ENCODE data around the gene EVA1A.

The EVA1A gene

DNA sequence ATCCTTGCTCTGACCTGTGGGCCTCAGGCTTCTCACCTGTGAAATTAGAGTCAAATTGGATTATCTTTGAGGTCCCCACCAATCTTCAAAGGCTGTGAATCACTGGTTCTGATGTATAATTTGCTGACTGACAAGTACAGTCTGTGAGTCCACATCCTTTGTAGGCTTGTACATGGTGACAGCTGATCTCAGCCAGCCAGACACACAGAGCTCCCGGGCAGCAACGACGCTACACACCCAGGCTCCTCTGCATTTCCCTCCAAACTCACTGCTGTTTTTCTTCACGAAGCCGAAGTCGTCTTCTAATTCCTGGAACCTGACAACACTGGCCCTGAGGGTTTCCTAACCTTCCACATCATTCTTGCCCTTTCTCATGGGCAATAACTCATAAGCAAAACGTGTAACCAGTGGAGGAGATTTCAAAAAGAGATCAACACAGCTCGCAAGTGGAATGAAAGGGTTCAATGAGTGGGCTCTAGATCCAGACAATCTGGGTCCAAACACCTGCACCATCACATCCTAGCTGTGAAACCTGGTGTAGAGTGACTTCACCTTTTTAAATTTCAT lies 37.9 kb upstream of the EVA1A start (continued):
- TF ChIP-seq, protein P1, sequence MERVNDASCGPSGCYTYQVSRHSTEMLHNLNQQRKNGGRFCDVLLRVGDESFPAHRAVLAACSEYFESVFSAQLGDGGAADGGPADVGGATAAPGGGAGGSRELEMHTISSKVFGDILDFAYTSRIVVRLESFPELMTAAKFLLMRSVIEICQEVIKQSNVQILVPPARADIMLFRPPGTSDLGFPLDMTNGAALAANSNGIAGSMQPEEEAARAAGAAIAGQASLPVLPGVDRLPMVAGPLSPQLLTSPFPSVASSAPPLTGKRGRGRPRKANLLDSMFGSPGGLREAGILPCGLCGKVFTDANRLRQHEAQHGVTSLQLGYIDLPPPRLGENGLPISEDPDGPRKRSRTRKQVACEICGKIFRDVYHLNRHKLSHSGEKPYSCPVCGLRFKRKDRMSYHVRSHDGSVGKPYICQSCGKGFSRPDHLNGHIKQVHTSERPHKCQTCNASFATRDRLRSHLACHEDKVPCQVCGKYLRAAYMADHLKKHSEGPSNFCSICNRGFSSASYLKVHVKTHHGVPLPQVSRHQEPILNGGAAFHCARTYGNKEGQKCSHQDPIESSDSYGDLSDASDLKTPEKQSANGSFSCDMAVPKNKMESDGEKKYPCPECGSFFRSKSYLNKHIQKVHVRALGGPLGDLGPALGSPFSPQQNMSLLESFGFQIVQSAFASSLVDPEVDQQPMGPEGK (CRISPR knock-in tag; IDR thresholded peaks at IDR 0.05; ENCODE audit: borderline replicate concordance), result no peak

DNA sequence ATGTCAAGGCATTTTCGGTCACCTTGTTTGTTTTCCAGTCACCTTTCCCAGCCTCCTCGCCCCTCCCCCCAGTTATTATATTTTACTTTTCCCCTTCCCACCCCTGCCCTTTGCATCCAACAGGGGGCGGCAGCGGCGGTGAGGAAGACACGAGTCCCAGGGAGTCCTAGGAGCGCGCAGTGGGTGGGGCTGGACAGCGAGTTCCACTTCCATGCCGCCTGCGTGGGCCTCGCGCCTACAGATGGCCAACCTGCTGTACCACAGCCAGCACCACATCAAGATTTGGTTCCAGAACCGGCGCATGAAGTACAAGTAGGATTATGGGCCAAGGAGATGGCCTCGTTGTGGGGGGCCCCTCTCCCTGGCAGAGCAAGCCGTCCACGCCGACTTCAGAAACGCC lies 37.2 kb upstream of the EVA1A start:
- TF ChIP-seq ESRRG (CRISPR knock-in tag; IDR thresholded peaks at IDR 0.05) (no peak), OSR1 (CRISPR knock-in tag; IDR thresholded peaks at IDR 0.05) (no peak), ZFP30 (CRISPR knock-in tag; IDR thresholded peaks at IDR 0.05) (no peak), TOX (CRISPR knock-in tag; IDR thresholded peaks at IDR 0.05; ENCODE audit: borderline replicate concordance) (no peak), ZFP3 (CRISPR knock-in tag; IDR thresholded peaks at IDR 0.05) (no peak), GLIS3 (CRISPR knock-in tag; IDR thresholded peaks at IDR 0.05) (no peak), ZNF70 (CRISPR knock-in tag; IDR thresholded peaks at IDR 0.05) (no peak)
- TF ChIP-seq, protein P2, sequence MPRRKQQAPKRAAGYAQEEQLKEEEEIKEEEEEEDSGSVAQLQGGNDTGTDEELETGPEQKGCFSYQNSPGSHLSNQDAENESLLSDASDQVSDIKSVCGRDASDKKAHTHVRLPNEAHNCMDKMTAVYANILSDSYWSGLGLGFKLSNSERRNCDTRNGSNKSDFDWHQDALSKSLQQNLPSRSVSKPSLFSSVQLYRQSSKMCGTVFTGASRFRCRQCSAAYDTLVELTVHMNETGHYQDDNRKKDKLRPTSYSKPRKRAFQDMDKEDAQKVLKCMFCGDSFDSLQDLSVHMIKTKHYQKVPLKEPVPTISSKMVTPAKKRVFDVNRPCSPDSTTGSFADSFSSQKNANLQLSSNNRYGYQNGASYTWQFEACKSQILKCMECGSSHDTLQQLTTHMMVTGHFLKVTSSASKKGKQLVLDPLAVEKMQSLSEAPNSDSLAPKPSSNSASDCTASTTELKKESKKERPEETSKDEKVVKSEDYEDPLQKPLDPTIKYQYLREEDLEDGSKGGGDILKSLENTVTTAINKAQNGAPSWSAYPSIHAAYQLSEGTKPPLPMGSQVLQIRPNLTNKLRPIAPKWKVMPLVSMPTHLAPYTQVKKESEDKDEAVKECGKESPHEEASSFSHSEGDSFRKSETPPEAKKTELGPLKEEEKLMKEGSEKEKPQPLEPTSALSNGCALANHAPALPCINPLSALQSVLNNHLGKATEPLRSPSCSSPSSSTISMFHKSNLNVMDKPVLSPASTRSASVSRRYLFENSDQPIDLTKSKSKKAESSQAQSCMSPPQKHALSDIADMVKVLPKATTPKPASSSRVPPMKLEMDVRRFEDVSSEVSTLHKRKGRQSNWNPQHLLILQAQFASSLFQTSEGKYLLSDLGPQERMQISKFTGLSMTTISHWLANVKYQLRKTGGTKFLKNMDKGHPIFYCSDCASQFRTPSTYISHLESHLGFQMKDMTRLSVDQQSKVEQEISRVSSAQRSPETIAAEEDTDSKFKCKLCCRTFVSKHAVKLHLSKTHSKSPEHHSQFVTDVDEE (CRISPR knock-in tag; IDR thresholded peaks at IDR 0.05), result no peak
- TF ChIP-seq, protein P3, sequence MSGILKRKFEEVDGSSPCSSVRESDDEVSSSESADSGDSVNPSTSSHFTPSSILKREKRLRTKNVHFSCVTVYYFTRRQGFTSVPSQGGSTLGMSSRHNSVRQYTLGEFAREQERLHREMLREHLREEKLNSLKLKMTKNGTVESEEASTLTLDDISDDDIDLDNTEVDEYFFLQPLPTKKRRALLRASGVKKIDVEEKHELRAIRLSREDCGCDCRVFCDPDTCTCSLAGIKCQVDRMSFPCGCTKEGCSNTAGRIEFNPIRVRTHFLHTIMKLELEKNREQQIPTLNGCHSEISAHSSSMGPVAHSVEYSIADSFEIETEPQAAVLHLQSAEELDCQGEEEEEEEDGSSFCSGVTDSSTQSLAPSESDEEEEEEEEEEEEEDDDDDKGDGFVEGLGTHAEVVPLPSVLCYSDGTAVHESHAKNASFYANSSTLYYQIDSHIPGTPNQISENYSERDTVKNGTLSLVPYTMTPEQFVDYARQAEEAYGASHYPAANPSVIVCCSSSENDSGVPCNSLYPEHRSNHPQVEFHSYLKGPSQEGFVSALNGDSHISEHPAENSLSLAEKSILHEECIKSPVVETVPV (CRISPR knock-in tag; IDR thresholded peaks at IDR 0.05), result no peak
- TF ChIP-seq, protein P1 (CRISPR knock-in tag; IDR thresholded peaks at IDR 0.05; ENCODE audit: borderline replicate concordance), result no peak

DNA sequence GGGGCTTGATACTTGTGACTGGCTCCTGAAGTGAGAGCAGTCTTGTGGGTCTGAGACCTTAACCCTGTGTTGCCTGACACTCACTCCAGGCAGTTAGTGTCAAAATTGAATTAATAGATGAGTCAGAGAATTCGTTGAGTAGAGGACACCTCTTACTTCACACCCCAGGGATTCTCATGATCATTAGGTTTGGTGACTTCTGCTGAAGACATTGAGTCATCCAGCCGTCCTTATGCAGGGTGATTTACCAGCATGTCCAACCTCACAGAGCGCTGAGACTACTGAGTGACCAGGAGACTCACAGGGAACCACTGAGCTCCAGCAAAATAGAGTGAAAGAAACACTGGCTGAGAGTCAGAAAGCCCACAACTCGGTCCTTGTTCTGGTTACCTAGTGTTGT lies 36.0 kb upstream of the EVA1A start:
- no peak for TF ChIP-seq GLIS3 (CRISPR knock-in tag; IDR thresholded peaks at IDR 0.05)
- TF ChIP-seq, protein P2 (CRISPR knock-in tag; IDR thresholded peaks at IDR 0.05), result no peak
- TF ChIP-seq ISL1 (CRISPR knock-in tag; IDR thresholded peaks at IDR 0.05), result no peak
- TF ChIP-seq CSDC2 (CRISPR knock-in tag; IDR thresholded peaks at IDR 0.05), result no peak
- TF ChIP-seq OSR1 (CRISPR knock-in tag; IDR thresholded peaks at IDR 0.05), result no peak
- no peak for TF ChIP-seq ZNF565 (CRISPR knock-in tag; conservative IDR thresholded peaks at IDR 0.05; ENCODE audit: low read depth)
- no peak for TF ChIP-seq ARNTL (CRISPR knock-in tag; IDR thresholded peaks at IDR 0.05; ENCODE audit: borderline replicate concordance, low read depth)
- TF ChIP-seq ZNF8 (CRISPR knock-in tag; IDR thresholded peaks at IDR 0.05), result no peak
- TF ChIP-seq RARB (CRISPR knock-in tag; IDR thresholded peaks at IDR 0.05), result no peak
- ATAC-seq, result 0 out of 3 replicates have a peak, but pooled peaks have one; percentile 5

More for the DNA sequence above, 37.2 kb upstream of the EVA1A start:
- no peak for ATAC-seq

Data from SK-N-SH treated with all-trans-retinoic acid at 6 μM for 48 hours (cell line).